ENCODE results near the gene MKNK1. TPM values are rescaled to one million over a fixed set of nuclear protein-coding genes. Genes with fewer than 3 reads are reported as not detected.

MKNK1 gene
- total RNA-seq, 1 experiment from 2014 or later: 40.1 TPM

- intact Hi-C loops (cut with micrococcal nuclease; ENCODE audit: unreplicated experiment): no loop called here
- ChIA-PET CTCF (no interaction called here), POLR2A (interaction anchor here (0.6 kb wide), 1 partner anchor 15 kb away, joined by 4 read pairs; no protein-coding TSS in a partner anchor)
These were observed 43.5 kb upstream of the MKNK1 start for GRCh38 chr1:46647611-46648010.

GRCh38 chr1:46646844-46647243, 42.8 kb upstream of the MKNK1 start:
- in situ Hi-C loops (cut with HindIII; ENCODE audit: low pct_unique_long_range_greater_than_20kb, low sequenced_read_pairs) (no loop called here), intact Hi-C loops (cut with micrococcal nuclease; ENCODE audit: unreplicated experiment) (no loop called here)
- POLR2A ChIA-PET: interaction anchor here (0.6 kb wide), 1 partner anchor 21 kb away, joined by 4 read pairs; no protein-coding TSS in a partner anchor
- Histone ChIP-seq H3K27ac (ENCODE audit: low read length) (peak overlapping the region; percentile 30; the same call in 1 of the 2 replicates), H3K4me1 (ENCODE audit: control insufficient read depth, insufficient read depth, low read length) (peaks cover 29% of the 10 kb centered on the region), H3K36me3 (ENCODE audit: control insufficient read depth, insufficient read depth, low read length) (no peaks in the 10 kb centered on the region), H3K4me3 (ENCODE audit: low read depth in 2 of 2, low read length in 2 of 2) (no peak overlapping the region), H3K27me3 (ENCODE audit: control insufficient read depth, insufficient read depth, low read length) (no peaks in the 10 kb centered on the region), H3K9me3 (ENCODE audit: control insufficient read depth, insufficient read depth, low read depth, low read length) (no peaks in the 10 kb centered on the region)
- TF ChIP-seq REST (IDR thresholded peaks at IDR 0.05; ENCODE audit: insufficient read depth in 1 of 2, low read depth in 2 of 2, low read length in 1 of 2) (no peak), SIN3A (IDR thresholded peaks at IDR 0.05; ENCODE audit: borderline replicate concordance, insufficient read depth, low read depth, low read length) (no peak), POLR2AphosphoS5 (IDR thresholded peaks at IDR 0.05; ENCODE audit: low read depth, low read length) (no peak), TCF7L2 (IDR thresholded peaks at IDR 0.05; ENCODE audit: low read depth, low read length) (no peak), CTCF (IDR thresholded peaks at IDR 0.05) (no peak)
- CTCF ChIA-PET: no interaction called here
- ATAC-seq (no peak), DNase-seq (ENCODE audit: low read depth, low spot score) (no peak)
- no TSS peak for BruUV-seq (replicated peaks)

More at GRCh38 chr1:46647611-46648010, 43.5 kb upstream of the MKNK1 start:
- no peak for DNase-seq (ENCODE audit: low read depth, low spot score)
- no peaks in the 10 kb centered on the region for H3K36me3 ChIP-seq (ENCODE audit: control insufficient read depth, insufficient read depth, low read length)
- H3K4me1 ChIP-seq (ENCODE audit: control insufficient read depth, insufficient read depth, low read length): peaks cover 21% of the 10 kb centered on the region
- no peak overlapping the region; the same call in 1 of the 2 replicates for H3K27ac ChIP-seq (ENCODE audit: low read length)
- no peak overlapping the region for H3K4me3 ChIP-seq (ENCODE audit: low read depth in 2 of 2, low read length in 2 of 2)
- no peak for TF ChIP-seq SIN3A (IDR thresholded peaks at IDR 0.05; ENCODE audit: borderline replicate concordance, insufficient read depth, low read depth, low read length)
- no peak for TF ChIP-seq REST (IDR thresholded peaks at IDR 0.05; ENCODE audit: insufficient read depth in 1 of 2, low read depth in 2 of 2, low read length in 1 of 2)
- TF ChIP-seq POLR2AphosphoS5 (IDR thresholded peaks at IDR 0.05; ENCODE audit: low read depth, low read length): no peak
- no peak for TF ChIP-seq TCF7L2 (IDR thresholded peaks at IDR 0.05; ENCODE audit: low read depth, low read length)
- TF ChIP-seq CTCF (IDR thresholded peaks at IDR 0.05): no peak
- H3K27me3 ChIP-seq (ENCODE audit: control insufficient read depth, insufficient read depth, low read length): no peaks in the 10 kb centered on the region
- in situ Hi-C loops (cut with HindIII; ENCODE audit: low pct_unique_long_range_greater_than_20kb, low sequenced_read_pairs): no loop called here
- H3K9me3 ChIP-seq (ENCODE audit: control insufficient read depth, insufficient read depth, low read depth, low read length): no peaks in the 10 kb centered on the region
- no peak for ATAC-seq
- BruUV-seq (replicated peaks): no TSS peak
